K562 (cell line): ENCODE measurements around the gene GRIN2D. TPM values are rescaled to one million over a fixed set of nuclear protein-coding genes. Genes with fewer than 3 reads are reported as not detected.

Experiments
- ATF7 ChIP-seq: fragments of 450-650 bp; IDR thresholded peaks from 2 replicates; pipeline ENCODE4 v1.7.1; 2014; ENCODE audit warnings: mild to moderate bottlenecking, moderate library complexity
- CBX8 ChIP-seq: fragments of 200-600 bp; sonication (generic); IDR thresholded peaks from 2 replicates; pipeline ENCODE4 v1.6.1; 2012; ENCODE audit warnings: borderline replicate concordance, mixed run types, low read depth, mild to moderate bottlenecking, moderate library complexity, mixed read lengths, low read length, control low read depth, inconsistent platforms; ENCODE audit not compliant: poor library complexity, severe bottlenecking; ENCODE audit errors: extremely low read depth
- CCNT2 ChIP-seq: IDR thresholded peaks from 2 replicates; pipeline ENCODE4 v1.6.1; 2011; ENCODE audit warnings: borderline replicate concordance, low read depth, mild to moderate bottlenecking, moderate library complexity, mixed read lengths, low read length; ENCODE audit not compliant: insufficient read length; ENCODE audit errors: extremely low read depth
- CEBPB ChIP-seq: fragments of 450-650 bp; IDR thresholded peaks from 2 replicates; pipeline ENCODE4 v1.6.1; 2016; ENCODE audit warnings: missing genetic modification characterization, missing compliant biosample characterization
- CSDE1 ChIP-seq, 2 experiments: fragments of 450-650 bp; IDR thresholded peaks; 2 replicates each; pipeline ENCODE4 v1.6.1; 2016; ENCODE audit warnings: mild to moderate bottlenecking in 1 of 2
- DPF2 ChIP-seq: fragments of 450-650 bp; IDR thresholded peaks from 2 replicates; pipeline ENCODE4 v1.6.1; 2016
- ESRRA ChIP-seq: fragments of 450-650 bp; IDR thresholded peaks from 2 replicates; pipeline ENCODE4 v1.6.1; 2014; ENCODE audit warnings: low read depth, mild to moderate bottlenecking, moderate library complexity, borderline replicate concordance
- HBP1 ChIP-seq: fragments of 450-650 bp; formaldehyde crosslinking; IDR thresholded peaks from 2 replicates; pipeline ENCODE4 v1.4.0; 2022; ENCODE audit warnings: missing genetic modification characterization
- HIVEP1 ChIP-seq: fragments of 250-450 bp; sonication (Bioruptor Pico); IDR thresholded peaks from 2 replicates; pipeline ENCODE4 v1.4.0; 2020; ENCODE audit warnings: mild to moderate bottlenecking
- HMGN3 ChIP-seq: IDR thresholded peaks from 2 replicates; pipeline ENCODE4 v1.6.1; 2011; ENCODE audit warnings: borderline replicate concordance, low read depth, mild to moderate bottlenecking, mixed read lengths, low read length; ENCODE audit not compliant: insufficient read length; ENCODE audit errors: extremely low read depth
- JUND ChIP-seq, 2 experiments: IDR thresholded peaks; 2 replicates in 1 of 2; 3 replicates in 1 of 2; pipeline ENCODE4 v1.6.1; 2011; ENCODE audit warnings: borderline replicate concordance in 2 of 2, low read depth in 2 of 2, low read length in 2 of 2, improper control_type of control experiment in 1 of 2, missing biosample characterization in 1 of 2, missing genetic modification characterization in 1 of 2, missing genetic modification reagents in 1 of 2
- MAFK ChIP-seq: IDR thresholded peaks from 2 replicates; pipeline ENCODE4 v1.6.1; 2011; ENCODE audit warnings: low read length, improper control_type of control experiment
- MBD2 ChIP-seq: sonication (generic); IDR thresholded peaks from 2 replicates; pipeline ENCODE4 v1.6.1; 2016; ENCODE audit warnings: low read depth, borderline replicate concordance
- POLR2AphosphoS5 ChIP-seq: IDR thresholded peaks from 2 replicates; pipeline ENCODE4 v1.6.1; 2011; ENCODE audit warnings: mild to moderate bottlenecking, low read depth, low read length, moderate library complexity; ENCODE audit not compliant: control insufficient read depth, insufficient read depth
- SMAD4 ChIP-seq: fragments of 250-450 bp; sonication (Bioruptor Pico); conservative IDR thresholded peaks from 2 replicates; pipeline ENCODE4 v1.8.0; 2021; ENCODE audit warnings: inconsistent platforms, mild to moderate bottlenecking, moderate library complexity
- TBP ChIP-seq: optimal IDR thresholded peaks from 2 replicates; pipeline ENCODE3; 2011; ENCODE audit warnings: low read depth, low read length, improper control_type of control experiment
- TEAD1 ChIP-seq, 2 experiments: fragments of 450-650 bp in 1 of 2; sonication (generic) in 1 of 2; formaldehyde crosslinking; IDR thresholded peaks; 2 replicates each; pipeline versions ENCODE4 v1.4.0 to v1.8.0; 2020 to 2022; ENCODE audit warnings: mild to moderate bottlenecking in 2 of 2, missing genetic modification reagents in 1 of 2
- TFAP4 ChIP-seq: sonication (generic); formaldehyde crosslinking; IDR thresholded peaks from 2 replicates; pipeline ENCODE4 v1.8.0; 2022; ENCODE audit warnings: missing genetic modification reagents, mild to moderate bottlenecking, moderate library complexity, borderline replicate concordance
- ZKSCAN1 ChIP-seq: fragments of 150-350 bp; IDR thresholded peaks from 2 replicates; pipeline ENCODE4 v1.6.1; 2016; ENCODE audit warnings: low read depth, low read length
- ZNF212 ChIP-seq: fragments of 450-650 bp; formaldehyde crosslinking; IDR thresholded peaks from 2 replicates; pipeline ENCODE4 v1.4.0; 2020; ENCODE audit warnings: mild to moderate bottlenecking
- ZNF740 ChIP-seq, 3 experiments: fragments of 200-800 bp in 1 of 3; sonication (Bioruptor generic) in 1 of 3; sonication (generic) in 1 of 3; formaldehyde crosslinking in 1 of 3; IDR thresholded peaks; 2 replicates each; pipeline versions ENCODE4 v1.6.1 to v1.8.0; 2016 to 2022; ENCODE audit warnings: mild to moderate bottlenecking in 2 of 3, missing compliant biosample characterization in 2 of 3, missing genetic modification characterization in 2 of 3, missing genetic modification reagents in 1 of 3
- ZNF75A ChIP-seq: fragments of 450-650 bp; formaldehyde crosslinking; IDR thresholded peaks from 2 replicates; pipeline ENCODE4 v1.4.0; 2020; ENCODE audit warnings: mild to moderate bottlenecking
- polyA plus RNA-seq, 8 experiments: library from polyadenylated mRNA; depleted of rRNA in 4 of 8; stranded (reverse) in 5 of 8; unstranded in 3 of 8; fragments of >200 nt; fragmentation: Nextera tagmentation in 2 of 8; fragmentation: Illumina TruSeq in 1 of 8; extraction: Ambion mirVana in 2 of 8; extraction: Trizol in 1 of 8; gene quantifications; 2 replicates each; pipeline versions ENCODE4 v1.2.1 to v1.2.3, GENCODE V29; 2011 to 2014; ENCODE audit warnings: inconsistent platforms in 1 of 8, missing spikeins in 1 of 8
- total RNA-seq, 7 experiments: library from RNA; depleted of rRNA in 6 of 7; stranded (reverse); fragments of >200 nt in 6 of 7; fragmentation: Illumina TruSeq in 2 of 7; extraction: Trizol in 2 of 7; gene quantifications; 2 replicates each; pipeline versions ENCODE4 v1.2.1 to v1.2.3, GENCODE V29; 2011 to 2021; ENCODE audit warnings: low replicate concordance in 1 of 7

The GRIN2D gene
- total and polyA plus RNA-seq, 9 of the 15 experiments (the other 6 are each of a cell fraction or from before 2014, with no cell fraction given) = 0.32 to 31.5 (median 1.8) TPM

GRCh38 chr19:48391100-48392005 is 2.1 kb upstream of the GRIN2D start, which contains the start of gene KDELR1 (continued):
- TF ChIP-seq CCNT2 (no peak), ESRRA (no peak), JUND (IDR thresholded peaks at IDR 0.05; ENCODE audit: borderline replicate concordance, low read depth, low read length) (peak; percentile 51; the same call in 1 of the 2 replicates), JUND (tag; IDR thresholded peaks at IDR 0.05; ENCODE audit: borderline replicate concordance, low read depth, low read length) (no peak; the same call in 2 of the 3 replicates), MBD2 (0 out of 2 replicates have a peak, but pooled peaks have one; percentile 13), HMGN3 (peak; percentile 80), ZNF740 (CRISPR knock-in tag; IDR thresholded peaks at IDR 0.05) (peak; percentile 94), ZNF740 (tag; IDR thresholded peaks at IDR 0.05) (0 out of 4 replicates have a peak, but pooled peaks of 1 of the 2 experiments have one; percentile 76), CEBPB (tag) (no peak), HIVEP1 (CRISPR knock-in tag) (no peak), ZNF75A (CRISPR knock-in tag) (no peak), CSDE1 (IDR thresholded peaks at IDR 0.05) (no peak), TFAP4 (0 out of 2 replicates have a peak, but pooled peaks have one; percentile 10), HBP1 (CRISPR knock-in tag) (no peak), SMAD4 (0 out of 2 replicates have a peak, but pooled peaks have one; percentile 32), ZKSCAN1 (no peak), ZNF212 (CRISPR knock-in tag) (no peak), DPF2 (0 out of 2 replicates have a peak, but pooled peaks have one; percentile 18), POLR2AphosphoS5 (peak; percentile 52; the same call in 1 of the 2 replicates), MAFK (no peak), TEAD1 (CRISPR knock-in tag; IDR thresholded peaks at IDR 0.05) (0 out of 4 replicates have a peak, but pooled peaks of 1 of the 2 experiments have one; percentile 25), CBX8 (no peak), TBP (peak; percentile 63), ATF7 (peak; percentile 11; the same call in 1 of the 2 replicates)
